ENCODE results near the gene TPSAB1.

The TPSAB1 gene

GRCh38 chr16:1288813-1289476 is 48.4 kb downstream of the TPSAB1 start:
- peak; percentile 27 to 59 for DNase-seq

DNA sequence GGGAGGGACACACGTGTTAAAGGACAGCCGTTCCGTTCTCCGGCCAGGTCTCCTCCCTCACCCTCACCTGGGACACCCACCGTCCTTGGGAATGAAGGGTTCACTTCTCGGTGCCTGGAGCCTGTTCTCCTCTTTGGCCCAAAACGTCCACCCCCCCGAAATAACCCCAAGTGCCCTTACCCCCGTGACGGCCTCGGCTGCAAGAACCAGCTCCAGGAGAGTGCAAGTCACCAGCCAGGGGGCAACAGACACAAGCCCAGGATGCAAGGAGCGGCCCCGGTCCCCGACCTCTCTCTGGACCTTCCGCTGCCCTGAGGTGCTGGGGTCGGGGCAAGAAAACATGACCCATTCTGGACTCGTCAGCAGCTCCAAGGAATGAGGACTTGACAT is 49.0 kb downstream of the TPSAB1 start:
- no peak for DNase-seq

DNA sequence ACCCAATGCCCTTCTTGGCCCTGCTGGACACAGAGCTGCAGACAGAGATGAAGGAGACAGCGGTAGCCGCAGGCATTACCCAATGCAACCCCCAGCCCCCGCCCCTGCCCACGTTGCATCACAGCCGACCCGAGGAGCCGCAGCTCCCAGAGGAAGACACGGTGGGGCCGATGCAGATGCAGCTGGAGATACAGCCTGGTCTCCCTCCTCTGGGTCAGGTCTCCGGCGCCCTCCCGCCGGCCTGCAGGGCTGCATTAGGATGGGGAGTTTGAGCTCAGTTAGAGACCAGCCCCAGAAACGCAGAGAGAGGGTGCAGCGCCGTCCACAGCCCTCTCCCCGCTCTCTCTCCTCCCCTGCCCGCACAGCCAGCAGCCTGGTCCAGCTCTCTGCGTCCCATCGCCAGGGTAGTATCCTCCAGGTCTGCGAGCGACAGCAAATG is 49.6 kb downstream of the TPSAB1 start:
- DNase-seq, result no peak

GRCh38 chr16:1290860-1291575 is 50.5 kb downstream of the TPSAB1 start:
- DNase-seq, result peak in 1 of 2 experiments; percentile 28

GRCh38 chr16:1291576-1291974 is 51.1 kb downstream of the TPSAB1 start:
- DNase-seq, result peak; percentile 60 to 78
